BLaER1 (cell line): ENCODE results near the gene RRP15.
A peak's percentile ranks its signal among the peaks of the same experiment; 100 is the strongest.

Source experiments
- H3K27ac ChIP-seq: shearing (Covaris generic); formaldehyde crosslinking; 2 replicates; pipeline ENCODE4 v1.8.1; 2022
- H3K27me3 ChIP-seq: shearing (Covaris generic); formaldehyde crosslinking; 2 replicates; pipeline ENCODE4 v1.8.1; 2022
- H3K36me3 ChIP-seq: shearing (Covaris generic); formaldehyde crosslinking; 2 replicates; pipeline ENCODE4 v1.8.1; 2022
- H3K4me1 ChIP-seq: shearing (Covaris generic); formaldehyde crosslinking; 2 replicates; pipeline ENCODE4 v1.8.1; 2022
- H3K4me2 ChIP-seq: shearing (Covaris generic); formaldehyde crosslinking; 2 replicates; pipeline ENCODE4 v1.8.1; 2022
- H3K4me3 ChIP-seq: shearing (Covaris generic); formaldehyde crosslinking; 2 replicates; pipeline ENCODE4 v1.8.1; 2022
- H3K9ac ChIP-seq: shearing (Covaris generic); formaldehyde crosslinking; 2 replicates; pipeline ENCODE4 v1.8.1; 2022
- H3K9me3 ChIP-seq: shearing (Covaris generic); formaldehyde crosslinking; 2 replicates; pipeline ENCODE4 v1.8.1; 2022
- H4K20me1 ChIP-seq: shearing (Covaris generic); formaldehyde crosslinking; 2 replicates; pipeline ENCODE4 v1.8.1; 2022
- Cebpa-rat ChIP-seq: shearing (Covaris generic); IDR thresholded peaks from 2 replicates; pipeline ENCODE4 v1.8.1; 2022

RRP15 gene

GRCh38 chr1:218292515-218292914, 7.4 kb downstream of the RRP15 start:
- Histone ChIP-seq H3K4me1 (peaks cover 6% of the 10 kb centered on the region; the same call in 1 of the 2 replicates), H3K4me2 (no peak overlapping the region), H3K27me3 (no peaks in the 10 kb centered on the region), H3K9me3 (no peaks in the 10 kb centered on the region), H3K4me3 (no peak overlapping the region), H3K27ac (no peak overlapping the region), H3K36me3 (peaks cover 19% of the 10 kb centered on the region), H3K9ac (no peak overlapping the region), H4K20me1 (peaks cover 92% of the 10 kb centered on the region)
- TF ChIP-seq Cebpa-rat: no peak

DNA sequence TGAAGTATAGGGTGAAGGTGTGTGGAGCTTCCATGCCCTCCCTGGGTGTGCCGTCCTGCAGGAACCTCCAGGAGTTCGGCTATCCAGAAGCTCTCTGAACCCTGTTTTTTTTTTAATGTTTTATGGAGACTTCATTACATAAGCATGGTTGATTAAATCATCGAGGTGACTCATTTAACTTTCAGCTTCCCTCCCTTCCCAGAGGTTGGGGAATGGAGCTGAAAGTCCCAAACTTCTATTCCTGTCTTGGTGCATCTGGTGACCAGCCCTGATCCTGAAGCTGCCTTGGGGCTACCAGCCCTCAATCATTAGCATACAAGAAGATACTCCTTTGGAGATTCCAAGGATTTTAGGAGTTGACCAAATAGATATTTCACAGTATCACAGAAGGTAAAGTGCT, 9.5 kb downstream of the RRP15 start:
- peaks cover 100% of the 10 kb centered on the region for H4K20me1 ChIP-seq
- no peak overlapping the region for H3K4me2 ChIP-seq
- no peak overlapping the region for H3K27ac ChIP-seq
- H3K4me1 ChIP-seq: peaks cover 6% of the 10 kb centered on the region; the same call in 1 of the 2 replicates
- no peak overlapping the region for H3K4me3 ChIP-seq
- no peaks in the 10 kb centered on the region for H3K9me3 ChIP-seq
- no peak overlapping the region for H3K9ac ChIP-seq
- H3K27me3 ChIP-seq: no peaks in the 10 kb centered on the region
- peaks cover 19% of the 10 kb centered on the region for H3K36me3 ChIP-seq
- no peak for TF ChIP-seq Cebpa-rat

- no peaks in the 10 kb centered on the region for H3K4me1 ChIP-seq
- H3K4me3 ChIP-seq: no peak overlapping the region
- no peak overlapping the region for H3K4me2 ChIP-seq
- H3K27me3 ChIP-seq: no peaks in the 10 kb centered on the region
- H4K20me1 ChIP-seq: peaks cover 100% of the 10 kb centered on the region
- H3K36me3 ChIP-seq: peaks cover 19% of the 10 kb centered on the region
- TF ChIP-seq Cebpa-rat: no peak
- no peak overlapping the region for H3K9ac ChIP-seq
- no peaks in the 10 kb centered on the region for H3K9me3 ChIP-seq
- no peak overlapping the region for H3K27ac ChIP-seq
These were observed 11.1 kb downstream of the RRP15 start for GRCh38 chr1:218296162-218296561.

DNA sequence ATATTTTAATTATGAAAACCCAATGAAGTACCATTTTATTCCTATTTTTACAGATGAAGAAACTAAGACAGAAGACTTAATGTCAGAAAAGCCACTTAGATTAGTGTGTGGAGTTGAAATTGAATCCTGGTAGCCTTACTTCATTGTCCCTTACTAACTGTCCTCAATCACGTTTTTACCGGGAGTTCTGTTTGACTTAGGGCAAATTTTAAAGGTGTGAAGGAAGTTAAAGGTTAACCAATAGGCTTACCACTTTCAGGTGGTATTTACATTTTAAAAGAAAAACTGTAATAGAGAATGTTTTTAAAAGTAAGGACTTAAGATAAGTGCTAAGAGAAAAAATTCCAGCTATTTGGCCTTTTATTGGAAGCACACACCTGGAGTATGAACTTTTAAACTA, 12.4 kb downstream of the RRP15 start:
- Histone ChIP-seq H3K4me3 (no peak overlapping the region), H3K4me1 (no peaks in the 10 kb centered on the region), H4K20me1 (peaks cover 96% of the 10 kb centered on the region), H3K36me3 (peaks cover 27% of the 10 kb centered on the region), H3K9ac (no peak overlapping the region), H3K9me3 (no peaks in the 10 kb centered on the region), H3K27ac (no peak overlapping the region), H3K27me3 (no peaks in the 10 kb centered on the region), H3K4me2 (no peak overlapping the region)
- no peak for TF ChIP-seq Cebpa-rat

- H3K4me2 ChIP-seq: no peak overlapping the region
- TF ChIP-seq Cebpa-rat: no peak
- no peak overlapping the region for H3K4me3 ChIP-seq
- no peaks in the 10 kb centered on the region for H3K27me3 ChIP-seq
- peaks cover 31% of the 10 kb centered on the region for H3K36me3 ChIP-seq
- H3K4me1 ChIP-seq: no peaks in the 10 kb centered on the region
- H4K20me1 ChIP-seq: peaks cover 92% of the 10 kb centered on the region
- H3K9ac ChIP-seq: no peak overlapping the region
- H3K27ac ChIP-seq: no peak overlapping the region
- no peaks in the 10 kb centered on the region for H3K9me3 ChIP-seq
These were observed 12.8 kb downstream of the RRP15 start for GRCh38 chr1:218297867-218298266.

GRCh38 chr1:218298398-218298797, 13.3 kb downstream of the RRP15 start:
- H3K4me2 ChIP-seq: no peak overlapping the region
- peaks cover 31% of the 10 kb centered on the region for H3K36me3 ChIP-seq
- peaks cover 87% of the 10 kb centered on the region for H4K20me1 ChIP-seq
- H3K4me3 ChIP-seq: no peak overlapping the region
- no peak overlapping the region for H3K9ac ChIP-seq
- H3K4me1 ChIP-seq: no peaks in the 10 kb centered on the region
- H3K27me3 ChIP-seq: no peaks in the 10 kb centered on the region
- no peak overlapping the region for H3K27ac ChIP-seq
- no peak for TF ChIP-seq Cebpa-rat
- H3K9me3 ChIP-seq: no peaks in the 10 kb centered on the region

DNA sequence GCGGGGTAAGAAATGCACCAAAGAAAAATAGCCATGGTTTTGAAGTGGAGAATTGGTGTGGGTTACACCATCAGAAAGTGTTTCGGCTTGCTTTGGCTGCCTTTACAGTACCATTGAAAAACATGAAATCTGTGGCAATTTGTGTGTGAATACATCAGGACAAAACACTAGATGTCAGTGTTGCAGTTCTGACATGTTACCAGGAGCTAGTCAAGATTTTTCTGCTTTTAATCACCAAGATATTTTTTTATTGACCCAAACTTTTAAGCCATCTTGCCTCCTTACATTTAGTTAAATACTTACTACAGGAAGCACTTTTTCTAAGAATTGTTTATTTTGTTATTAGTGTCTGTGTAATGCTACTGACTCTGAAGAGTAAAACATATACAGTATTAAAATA, 14.3 kb downstream of the RRP15 start:
- Histone ChIP-seq H3K4me2 (no peak overlapping the region), H3K36me3 (peaks cover 26% of the 10 kb centered on the region)

GRCh38 chr1:218301217-218301616, 16.1 kb downstream of the RRP15 start:
- peaks cover 32% of the 10 kb centered on the region for H3K36me3 ChIP-seq
- H3K9me3 ChIP-seq: no peaks in the 10 kb centered on the region
- H3K4me2 ChIP-seq: no peak overlapping the region
- H3K4me3 ChIP-seq: no peak overlapping the region
- H3K9ac ChIP-seq: no peak overlapping the region
- no peak overlapping the region for H3K27ac ChIP-seq
- no peaks in the 10 kb centered on the region for H3K27me3 ChIP-seq
- no peak for TF ChIP-seq Cebpa-rat
- peaks cover 73% of the 10 kb centered on the region for H4K20me1 ChIP-seq
- no peaks in the 10 kb centered on the region for H3K4me1 ChIP-seq

More for the DNA sequence above, 14.3 kb downstream of the RRP15 start:
- Histone ChIP-seq H3K4me1 (no peaks in the 10 kb centered on the region), H3K9me3 (no peaks in the 10 kb centered on the region), H3K27ac (no peak overlapping the region), H3K9ac (no peak overlapping the region), H3K4me3 (no peak overlapping the region), H4K20me1 (peaks cover 80% of the 10 kb centered on the region), H3K27me3 (no peaks in the 10 kb centered on the region)
- no peak for TF ChIP-seq Cebpa-rat

DNA sequence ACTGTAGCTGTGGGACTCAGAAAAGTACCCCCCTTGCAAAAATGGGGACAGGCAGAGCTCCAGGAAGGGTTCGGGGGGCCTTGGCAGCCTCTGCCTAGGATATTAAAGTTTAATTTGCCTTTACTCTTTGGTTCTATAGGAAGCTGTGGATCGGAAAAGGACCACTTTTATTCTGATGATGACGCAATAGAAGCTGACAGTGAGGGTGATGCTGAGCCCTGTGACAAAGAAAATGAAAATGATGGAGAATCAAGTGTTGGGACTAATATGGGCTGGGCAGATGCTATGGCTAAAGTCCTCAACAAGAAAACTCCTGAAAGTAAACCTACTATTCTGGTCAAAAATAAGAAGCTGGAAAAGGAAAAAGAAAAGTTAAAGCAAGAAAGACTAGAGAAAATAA, 17.1 kb downstream of the RRP15 start:
- Histone ChIP-seq H3K27ac (no peak overlapping the region), H3K4me1 (no peaks in the 10 kb centered on the region), H3K9me3 (no peaks in the 10 kb centered on the region), H3K4me3 (no peak overlapping the region), H3K36me3 (peaks cover 32% of the 10 kb centered on the region), H4K20me1 (peaks cover 63% of the 10 kb centered on the region), H3K9ac (no peak overlapping the region), H3K27me3 (no peaks in the 10 kb centered on the region), H3K4me2 (no peak overlapping the region)
- TF ChIP-seq Cebpa-rat: 0 out of 2 replicates have a peak, but pooled peaks have one; percentile 14

DNA sequence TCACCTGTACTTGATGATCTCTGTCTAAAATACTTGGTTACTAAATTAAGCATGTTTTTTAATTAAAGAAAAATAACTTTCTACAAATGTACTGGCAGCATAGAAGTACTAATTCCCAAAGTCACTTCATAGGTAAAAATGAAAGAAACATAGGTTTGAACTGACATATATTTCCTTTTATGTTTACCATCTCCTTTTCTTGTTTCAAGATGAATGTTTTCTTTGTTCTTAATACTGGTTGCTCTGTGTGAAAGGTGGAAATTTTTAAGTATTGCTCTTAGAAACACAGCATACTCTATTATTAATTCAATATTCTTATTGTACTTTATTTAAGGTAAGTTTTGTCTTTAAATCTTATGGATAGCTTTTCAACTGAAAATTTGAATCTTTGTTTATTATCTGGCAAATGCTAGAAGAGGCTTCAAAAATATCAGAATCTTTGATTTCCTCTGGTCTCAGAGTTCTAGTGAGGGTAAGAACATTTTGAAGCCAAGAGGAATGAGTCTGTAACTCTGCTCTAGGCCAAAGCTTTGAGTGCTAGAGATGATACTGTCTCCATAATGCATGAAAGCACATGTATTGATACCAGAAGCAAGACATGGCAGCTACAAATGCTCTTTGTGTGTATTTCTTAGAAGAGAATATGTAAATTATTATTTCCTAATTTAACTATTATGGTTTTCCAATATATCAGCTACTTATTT, 18.2 kb downstream of the RRP15 start:
- no peaks in the 10 kb centered on the region for H3K4me1 ChIP-seq
- no peak overlapping the region for H3K4me2 ChIP-seq
- H3K36me3 ChIP-seq: peaks cover 42% of the 10 kb centered on the region
- H3K27ac ChIP-seq: no peak overlapping the region
- H3K4me3 ChIP-seq: no peak overlapping the region
- no peaks in the 10 kb centered on the region for H3K9me3 ChIP-seq
- no peak for TF ChIP-seq Cebpa-rat
- no peak overlapping the region for H3K9ac ChIP-seq
- H3K27me3 ChIP-seq: no peaks in the 10 kb centered on the region
- H4K20me1 ChIP-seq: peaks cover 52% of the 10 kb centered on the region
